SK-N-SH (cell line): Measurements from ENCODE around the gene CPSF4. TPM values are rescaled to one million over a fixed set of nuclear protein-coding genes. Genes with fewer than 3 reads are reported as not detected.

Experiments
- CTCF ChIA-PET: fragments of 300-600, 350-600 bp; formaldehyde crosslinking; extraction: SDS; loops from one replicate; lab custom pipeline; 2021; lab: Yijun Ruan, JAX
- POLR2A ChIA-PET: fragments of 350-600 bp; sonication (Branson Sonifier 250); formaldehyde crosslinking; extraction: SDS; loops from one replicate; lab custom pipeline; 2020; ENCODE audit warnings: antibody characterized with exemption, inconsistent platforms; lab: Yijun Ruan, JAX
- DNase-seq: peaks from one replicate; pipeline ENCODE4 v3.0.0; 2012
- H2AFZ ChIP-seq: fragments of 200-600 bp; sonication (generic); 2 replicates; pipeline ENCODE4 v1.8.1; 2016; ENCODE audit warnings: antibody characterized with exemption, mild to moderate bottlenecking, low read depth
- H3F3A ChIP-seq: fragments of 200-600 bp; sonication (generic); replicated peaks from 2 replicates; pipeline ENCODE3; 2016; ENCODE audit warnings: antibody characterized with exemption, mild to moderate bottlenecking; ENCODE audit not compliant: insufficient read depth
- H3K27ac ChIP-seq, 2 experiments: fragments of 200-500 bp in 1 of 2; fragments of 200-600 bp in 1 of 2; sonication (Bioruptor generic) in 1 of 2; sonication (generic), shearing (Covaris generic) in 1 of 2; 2 replicates each; pipeline versions ENCODE4 v1.5.1 to v1.6.1; 2014 to 2016; ENCODE audit warnings: low read depth in 2 of 2, inconsistent platforms in 1 of 2, low read length in 1 of 2, mild to moderate bottlenecking in 1 of 2, mixed read lengths in 1 of 2
- H3K27me3 ChIP-seq: fragments of 200-600 bp; sonication (generic), shearing (Covaris generic); 2 replicates; pipeline ENCODE4 v1.6.1; 2016; ENCODE audit warnings: mixed run types; ENCODE audit not compliant: insufficient read depth
- H3K36me3 ChIP-seq, 2 experiments: fragments of 200-500 bp in 1 of 2; fragments of 200-600 bp in 1 of 2; sonication (Bioruptor generic) in 1 of 2; sonication (generic) in 1 of 2; replicated peaks in 1 of 2; 2 replicates each; pipeline versions ENCODE3 to v1.5.1; 2014 to 2016; ENCODE audit warnings: low read length in 1 of 2, mild to moderate bottlenecking in 1 of 2; ENCODE audit not compliant: insufficient read depth in 2 of 2, control insufficient read depth in 1 of 2
- H3K4me1 ChIP-seq, 2 experiments: fragments of 200-500 bp in 1 of 2; fragments of 200-600 bp in 1 of 2; sonication (Bioruptor generic) in 1 of 2; sonication (generic), shearing (Covaris generic) in 1 of 2; 2 replicates each; pipeline versions ENCODE4 v1.5.1 to v1.6.1; 2014 to 2016; ENCODE audit warnings: low read depth in 1 of 2, low read length in 1 of 2, mixed run types in 1 of 2; ENCODE audit not compliant: insufficient read depth in 2 of 2, control insufficient read depth in 1 of 2
- H3K4me2 ChIP-seq: fragments of 200-600 bp; sonication (generic), shearing (Covaris generic); 2 replicates; pipeline ENCODE4 v1.6.1; 2017; ENCODE audit warnings: mixed run types
- H3K4me3 ChIP-seq, 2 experiments: fragments of 200-500 bp in 1 of 2; fragments of 200-600 bp in 1 of 2; sonication (Bioruptor generic) in 1 of 2; sonication (generic), shearing (Covaris generic) in 1 of 2; 2 replicates each; pipeline versions ENCODE4 v1.5.1 to v1.8.1; 2014 to 2016; ENCODE audit warnings: low read depth in 2 of 2, inconsistent platforms in 1 of 2, low read length in 1 of 2, mild to moderate bottlenecking in 1 of 2, mixed read lengths in 1 of 2, moderate library complexity in 1 of 2
- H3K79me2 ChIP-seq: fragments of 200-600 bp; sonication (generic); 2 replicates; pipeline ENCODE4 v1.8.1; 2017; ENCODE audit warnings: mild to moderate bottlenecking; ENCODE audit not compliant: insufficient read depth
- H3K9ac ChIP-seq: fragments of 200-600 bp; sonication (generic); 2 replicates; pipeline ENCODE4 v1.6.1; 2017; ENCODE audit warnings: mixed run types
- H3K9me2 ChIP-seq: fragments of 200-600 bp; sonication (generic); 2 replicates; pipeline ENCODE4 v1.6.1; 2017; ENCODE audit warnings: mixed run types
- H3K9me3 ChIP-seq: fragments of 200-600 bp; sonication (generic); 2 replicates; pipeline ENCODE4 v1.6.1; 2017; ENCODE audit warnings: mixed run types, mild to moderate bottlenecking, moderate library complexity
- H4K20me1 ChIP-seq: fragments of 200-600 bp; sonication (generic); 2 replicates; pipeline ENCODE4 v1.6.1; 2017; ENCODE audit warnings: mild to moderate bottlenecking, mixed run types; ENCODE audit not compliant: insufficient read depth
- CHD2 ChIP-seq: fragments of 150-350 bp; IDR thresholded peaks from 2 replicates; pipeline ENCODE4 v1.6.1; 2018; ENCODE audit warnings: low read length; ENCODE audit not compliant: partially characterized antibody
- GATA2 ChIP-seq: sonication (generic); formaldehyde crosslinking; IDR thresholded peaks from 2 replicates; pipeline ENCODE4 v1.5.0; 2020; ENCODE audit warnings: mild to moderate bottlenecking, missing genetic modification reagents
- IRF3 ChIP-seq: fragments of 150-350 bp; IDR thresholded peaks from 2 replicates; pipeline ENCODE4 v1.6.1; 2016; ENCODE audit warnings: mild to moderate bottlenecking, low read depth, low read length
- MAX ChIP-seq: IDR thresholded peaks from 2 replicates; pipeline ENCODE4 v1.4.0; 2012; ENCODE audit warnings: low read depth
- POLR2AphosphoS5 ChIP-seq: IDR thresholded peaks from 2 replicates; pipeline ENCODE4 v1.6.1; 2012; ENCODE audit warnings: low read depth, low read length
- SIN3A ChIP-seq: IDR thresholded peaks from 2 replicates; pipeline ENCODE4 v1.6.1; 2012; ENCODE audit warnings: low read depth, mild to moderate bottlenecking, low read length, moderate library complexity, borderline replicate concordance
- SMC3 ChIP-seq: IDR thresholded peaks from 2 replicates; pipeline ENCODE4 v1.6.1; 2012; ENCODE audit warnings: low read depth, low read length, improper control_type of control experiment
- TCF12 ChIP-seq: IDR thresholded peaks from 2 replicates; pipeline ENCODE4 v1.4.0; 2012
- TEAD4 ChIP-seq: IDR thresholded peaks from 2 replicates; pipeline ENCODE4 v1.4.0; 2012; ENCODE audit warnings: mild to moderate bottlenecking, borderline replicate concordance; ENCODE audit not compliant: insufficient read depth
- WGBS: methylation state at CpG from one replicate; pipeline ENCODE4 v1.1.6; 2017; ENCODE audit warnings: low lambda C conversion rate; 5-methylcytosine and 5-hydroxymethylcytosine counted together
- polyA plus RNA-seq, 3 experiments: library from polyadenylated mRNA; depleted of rRNA; stranded (reverse); fragments of >200 nt; gene quantifications; 2 replicates each; pipeline ENCODE4 v1.2.3, GENCODE V29; 2012
- TF ChIP-seq, protein P1 (sequence below): IDR thresholded peaks from 2 replicates; pipeline ENCODE4 v1.4.0; 2012; ENCODE audit warnings: low read depth, borderline replicate concordance
- TF ChIP-seq, protein P2 (sequence below): fragments of 200-600 bp; sonication (generic); IDR thresholded peaks from 2 replicates; pipeline ENCODE4 v1.6.1; 2017; ENCODE audit warnings: antibody characterized with exemption, mild to moderate bottlenecking, moderate library complexity

CPSF4 gene
- polyA plus RNA-seq, 1 of the 3 experiments (the other 2 are of a cell fraction): 101 TPM

GRCh38 chr7:99455874-99456273 is 17.1 kb downstream of the CPSF4 start:
- CTCF ChIA-PET: interaction anchor here (0.9 to 1.3 kb wide), 2 partner anchors 10 to 16 kb away, joined by 3 to 5 read pairs; partner anchors contain the start of gene ATP5MF
- H3K4me1 ChIP-seq: peaks cover 0 to 2% of the 10 kb centered on the region in 2 experiments; a peak in 1 of 4 replicates
- H3K9me2 ChIP-seq: no peaks in the 10 kb centered on the region
- H3K4me2 ChIP-seq: no peak overlapping the region
- peaks cover 63 to 96% of the 10 kb centered on the region in 2 experiments for H3K36me3 ChIP-seq
- H4K20me1 ChIP-seq: peaks cover 45% of the 10 kb centered on the region
- H3K79me2 ChIP-seq: peaks cover 48% of the 10 kb centered on the region
- H3K9me3 ChIP-seq: no peaks in the 10 kb centered on the region
- no peak overlapping the region for H3K27ac ChIP-seq
- no peaks in the 10 kb centered on the region for H3K27me3 ChIP-seq
- H2AFZ ChIP-seq: no peak overlapping the region
- TF ChIP-seq MAX (no peak), SIN3A (no peak), SMC3 (no peak), TCF12 (no peak), IRF3 (no peak), CHD2 (no peak), POLR2AphosphoS5 (no peak)
- TF ChIP-seq, protein P1, sequence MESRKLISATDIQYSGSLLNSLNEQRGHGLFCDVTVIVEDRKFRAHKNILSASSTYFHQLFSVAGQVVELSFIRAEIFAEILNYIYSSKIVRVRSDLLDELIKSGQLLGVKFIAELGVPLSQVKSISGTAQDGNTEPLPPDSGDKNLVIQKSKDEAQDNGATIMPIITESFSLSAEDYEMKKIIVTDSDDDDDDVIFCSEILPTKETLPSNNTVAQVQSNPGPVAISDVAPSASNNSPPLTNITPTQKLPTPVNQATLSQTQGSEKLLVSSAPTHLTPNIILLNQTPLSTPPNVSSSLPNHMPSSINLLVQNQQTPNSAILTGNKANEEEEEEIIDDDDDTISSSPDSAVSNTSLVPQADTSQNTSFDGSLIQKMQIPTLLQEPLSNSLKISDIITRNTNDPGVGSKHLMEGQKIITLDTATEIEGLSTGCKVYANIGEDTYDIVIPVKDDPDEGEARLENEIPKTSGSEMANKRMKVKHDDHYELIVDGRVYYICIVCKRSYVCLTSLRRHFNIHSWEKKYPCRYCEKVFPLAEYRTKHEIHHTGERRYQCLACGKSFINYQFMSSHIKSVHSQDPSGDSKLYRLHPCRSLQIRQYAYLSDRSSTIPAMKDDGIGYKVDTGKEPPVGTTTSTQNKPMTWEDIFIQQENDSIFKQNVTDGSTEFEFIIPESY: no peak
- TF ChIP-seq, protein P2, sequence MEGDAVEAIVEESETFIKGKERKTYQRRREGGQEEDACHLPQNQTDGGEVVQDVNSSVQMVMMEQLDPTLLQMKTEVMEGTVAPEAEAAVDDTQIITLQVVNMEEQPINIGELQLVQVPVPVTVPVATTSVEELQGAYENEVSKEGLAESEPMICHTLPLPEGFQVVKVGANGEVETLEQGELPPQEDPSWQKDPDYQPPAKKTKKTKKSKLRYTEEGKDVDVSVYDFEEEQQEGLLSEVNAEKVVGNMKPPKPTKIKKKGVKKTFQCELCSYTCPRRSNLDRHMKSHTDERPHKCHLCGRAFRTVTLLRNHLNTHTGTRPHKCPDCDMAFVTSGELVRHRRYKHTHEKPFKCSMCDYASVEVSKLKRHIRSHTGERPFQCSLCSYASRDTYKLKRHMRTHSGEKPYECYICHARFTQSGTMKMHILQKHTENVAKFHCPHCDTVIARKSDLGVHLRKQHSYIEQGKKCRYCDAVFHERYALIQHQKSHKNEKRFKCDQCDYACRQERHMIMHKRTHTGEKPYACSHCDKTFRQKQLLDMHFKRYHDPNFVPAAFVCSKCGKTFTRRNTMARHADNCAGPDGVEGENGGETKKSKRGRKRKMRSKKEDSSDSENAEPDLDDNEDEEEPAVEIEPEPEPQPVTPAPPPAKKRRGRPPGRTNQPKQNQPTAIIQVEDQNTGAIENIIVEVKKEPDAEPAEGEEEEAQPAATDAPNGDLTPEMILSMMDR: no peak
- POLR2A ChIA-PET: interaction anchor here (0.9 to 1.3 kb wide), 2 partner anchors 15 to 18 kb away, joined by 3 to 4 read pairs; partner anchors contain the start of gene PTCD1
- no peak overlapping the region for H3K4me3 ChIP-seq
- WGBS: 83% methylated on average over 9 of the region's 9 CpGs
- no peak overlapping the region for H3K9ac ChIP-seq
- peaks cover 37% of the 10 kb centered on the region for H3F3A ChIP-seq
- peak; percentile 24 for DNase-seq

DNA sequence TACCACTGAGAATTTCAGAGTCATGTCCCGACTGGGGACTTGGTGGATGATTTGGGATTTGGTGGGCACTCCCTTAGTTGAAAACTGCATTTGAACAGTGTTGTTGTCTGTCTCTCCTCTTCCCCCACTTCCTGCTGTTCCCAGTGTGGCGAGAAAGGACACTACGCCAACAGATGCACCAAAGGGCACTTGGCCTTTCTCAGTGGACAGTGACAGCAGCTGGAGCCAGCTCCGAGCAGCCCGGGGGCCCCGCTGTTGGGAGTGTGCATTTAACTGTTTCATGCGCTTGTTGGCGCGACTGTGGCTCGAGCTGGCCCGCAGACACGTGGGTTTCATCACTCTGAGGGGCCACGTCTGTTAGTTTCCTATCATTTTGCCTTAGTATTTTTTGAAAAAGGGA is 17.5 kb downstream of the CPSF4 start:
- POLR2A ChIA-PET: interaction anchor here (0.9 to 1.3 kb wide), 2 partner anchors 16 to 18 kb away, joined by 3 to 4 read pairs; partner anchors contain the start of gene PTCD1
- H3K27ac ChIP-seq: no peak overlapping the region
- H3K79me2 ChIP-seq: peaks cover 53% of the 10 kb centered on the region
- no peak overlapping the region for H3K4me3 ChIP-seq
- no peak overlapping the region for H3K9ac ChIP-seq
- TF ChIP-seq POLR2AphosphoS5 (peak; percentile 53; the same call in 1 of the 2 replicates), GATA2 (CRISPR knock-in tag) (no peak), TEAD4 (no peak)
- peaks cover 0 to 2% of the 10 kb centered on the region in 2 experiments; a peak in 1 of 4 replicates for H3K4me1 ChIP-seq
- CTCF ChIA-PET: interaction anchor here (0.9 to 1.3 kb wide), 2 partner anchors 10 to 16 kb away, joined by 3 to 5 read pairs; partner anchors contain the start of gene ATP5MF
- H3K4me2 ChIP-seq: no peak overlapping the region
- no peaks in the 10 kb centered on the region for H3K9me3 ChIP-seq
- peaks cover 49% of the 10 kb centered on the region for H4K20me1 ChIP-seq
- H2AFZ ChIP-seq: no peak overlapping the region
- no peak for DNase-seq
- peaks cover 61 to 93% of the 10 kb centered on the region in 2 experiments for H3K36me3 ChIP-seq
- 85% methylated on average over 13 of the region's 13 CpGs for WGBS
- peaks cover 37% of the 10 kb centered on the region for H3F3A ChIP-seq
- H3K9me2 ChIP-seq: no peaks in the 10 kb centered on the region
- H3K27me3 ChIP-seq: no peaks in the 10 kb centered on the region
